GM21528 (cell line): ENCODE data around the gene EML4.
"Not testable (repeated sequence)": the region's sequence is repeated elsewhere in the genome, so short reads cannot be mapped to it uniquely, and the experiment has no call there.

Experiments used
- ATAC-seq: cut with Tn5 transposase; IDR thresholded peaks from one replicate; pipeline ENCODE4 v1.9.1; 2021; ENCODE audit warnings: mild to moderate bottlenecking, moderate library complexity; ENCODE audit not compliant: unreplicated experiment, low FRiP score

The EML4 gene

DNA sequence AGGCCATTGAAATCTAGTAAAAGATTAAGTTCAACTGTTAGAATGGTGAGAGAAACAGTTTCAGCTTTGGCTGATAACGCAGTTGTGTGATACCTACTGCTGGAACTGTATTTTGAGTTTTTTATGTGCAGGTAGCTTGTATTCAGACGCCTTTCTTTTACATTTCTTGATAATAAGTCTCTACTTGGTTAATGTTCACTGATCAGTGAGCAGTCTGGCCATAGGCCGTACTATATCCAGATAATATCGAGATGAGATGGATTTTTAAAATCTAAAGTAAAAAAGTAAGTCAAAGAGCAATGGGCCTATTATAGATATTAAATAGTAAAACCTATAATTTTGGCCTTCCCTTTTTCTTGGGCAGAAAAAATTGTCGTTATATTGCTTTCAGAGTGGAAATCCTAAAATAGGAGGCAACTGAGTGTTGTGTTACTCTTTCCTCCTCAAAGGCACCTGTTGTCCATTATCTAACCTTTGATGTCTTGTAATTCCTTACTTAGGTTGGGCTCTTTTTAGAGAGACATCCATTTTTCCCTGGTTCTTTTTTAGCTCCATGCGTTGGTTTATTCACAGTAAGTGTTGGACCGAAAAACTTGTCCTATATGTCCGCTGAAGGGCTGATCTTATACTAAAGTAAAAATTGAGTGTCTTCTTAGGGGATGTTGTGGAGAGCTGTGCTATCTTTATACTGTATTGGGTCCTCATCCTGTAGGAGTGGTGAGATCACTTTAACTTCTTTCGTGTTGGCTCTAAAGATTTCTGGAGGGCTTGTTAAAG lies 1.7 kb downstream of the EML4 start:
- no peak for ATAC-seq

DNA sequence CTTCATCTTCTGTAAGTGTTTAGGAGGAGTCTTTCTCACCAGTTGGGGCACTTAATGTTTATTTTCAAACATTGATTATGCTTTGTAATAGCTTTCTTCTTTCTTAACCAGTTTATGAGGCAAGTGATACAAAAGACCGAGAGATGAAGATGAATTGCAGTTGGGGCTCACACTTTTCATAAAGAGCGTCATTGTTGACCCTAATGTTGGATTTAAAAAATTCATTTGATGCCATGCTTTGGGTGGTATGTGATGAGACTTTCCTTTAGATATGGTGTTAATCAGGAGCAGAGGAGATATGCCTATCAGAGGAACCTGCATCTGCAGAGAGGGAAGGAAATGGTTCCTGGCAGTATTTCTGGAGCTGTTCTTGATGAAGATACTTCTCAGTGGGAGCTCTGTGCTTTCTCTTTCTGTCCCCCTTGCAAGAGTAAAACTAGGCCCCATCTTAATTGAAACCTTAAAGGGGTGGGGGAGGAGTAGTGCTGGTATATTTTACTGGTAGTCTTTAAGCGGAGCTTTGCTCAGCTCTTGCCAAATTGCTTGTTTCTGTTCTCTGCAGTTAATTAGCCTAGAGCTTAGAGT lies 2.3 kb downstream of the EML4 start:
- no peak for ATAC-seq

DNA sequence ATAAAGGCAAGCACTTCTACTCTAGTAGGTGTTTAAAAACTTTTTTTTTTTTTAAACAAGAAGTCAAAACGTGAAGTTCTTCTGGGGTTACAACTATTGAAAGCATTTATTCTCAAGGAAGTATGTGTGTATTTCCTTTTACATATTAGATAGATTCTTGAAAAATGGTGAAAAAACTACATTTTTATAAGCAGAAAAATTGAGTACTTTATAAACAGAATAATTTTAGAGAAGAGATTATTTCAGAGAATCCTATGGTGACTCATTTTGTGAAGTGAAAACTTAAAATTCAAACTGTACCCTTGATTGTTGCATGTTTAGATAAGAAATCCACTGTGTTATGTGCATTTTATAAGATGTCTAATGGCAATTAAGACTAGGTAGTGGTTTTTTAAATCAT lies 2.9 kb downstream of the EML4 start:
- no peak for ATAC-seq

- no peak for ATAC-seq
Observed at GRCh38 chr2:42172566-42172965, 3.4 kb downstream of the EML4 start.

- not testable (repeated sequence) for ATAC-seq
Observed at GRCh38 chr2:42173467-42173866, 4.3 kb downstream of the EML4 start.

- no peak for ATAC-seq
Observed at GRCh38 chr2:42176992-42177738, 8.0 kb downstream of the EML4 start.

DNA sequence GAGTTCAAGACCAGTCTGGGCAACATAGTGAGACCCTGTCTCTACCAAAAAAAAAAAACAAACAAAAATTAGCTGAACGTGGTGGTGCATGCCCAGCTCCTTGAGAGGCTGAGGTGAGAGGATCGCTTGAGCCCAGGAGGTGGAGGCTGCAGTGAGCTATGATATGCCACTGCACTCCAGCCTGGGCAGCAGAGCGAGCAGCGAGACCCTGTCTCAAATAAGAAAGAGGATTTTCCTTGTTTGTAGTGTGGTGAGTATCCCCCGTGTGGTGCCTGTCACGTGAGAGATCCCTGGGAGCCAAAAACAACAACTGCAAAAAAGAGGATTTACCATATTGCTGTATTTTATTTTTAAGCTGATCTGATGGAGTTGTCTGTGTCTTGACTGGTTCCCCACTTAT lies 9.2 kb downstream of the EML4 start:
- ATAC-seq = no peak

- ATAC-seq = no peak
Observed at GRCh38 chr2:42180300-42180699, 11.1 kb downstream of the EML4 start.

GRCh38 chr2:42182654-42183308 lies 13.6 kb downstream of the EML4 start:
- ATAC-seq = no peak

- no peak for ATAC-seq
Observed at GRCh38 chr2:42183775-42184174, 14.6 kb downstream of the EML4 start.

- ATAC-seq = no peak
Observed at GRCh38 chr2:42184346-42184745, 15.2 kb downstream of the EML4 start.

- ATAC-seq = no peak
Observed at GRCh38 chr2:42185220-42185921, 16.2 kb downstream of the EML4 start.

- ATAC-seq = no peak
Observed at GRCh38 chr2:42186366-42186765, 17.2 kb downstream of the EML4 start.

GRCh38 chr2:42186945-42187632 lies 17.9 kb downstream of the EML4 start:
- ATAC-seq = no peak

GRCh38 chr2:42187886-42188285 lies 18.7 kb downstream of the EML4 start:
- no peak for ATAC-seq

DNA sequence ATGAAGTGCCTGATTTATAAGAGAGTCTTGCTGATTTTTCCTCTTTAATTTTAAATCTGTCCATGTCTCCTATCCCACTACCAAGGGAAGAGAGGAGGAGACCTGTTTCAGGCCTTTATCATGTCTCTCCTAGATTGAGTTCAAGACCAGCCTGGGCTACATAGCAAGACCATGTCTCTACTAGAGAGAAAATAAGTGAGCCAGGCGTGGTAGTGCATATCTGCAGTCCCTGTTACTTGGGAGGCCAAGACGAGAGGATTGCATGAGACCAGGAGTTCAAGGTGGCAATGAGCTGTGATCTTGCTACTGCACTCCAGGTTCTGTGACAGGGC lies 20.0 kb downstream of the EML4 start:
- ATAC-seq = no peak

GRCh38 chr2:42190191-42190590 lies 21.0 kb downstream of the EML4 start:
- ATAC-seq = no peak

DNA sequence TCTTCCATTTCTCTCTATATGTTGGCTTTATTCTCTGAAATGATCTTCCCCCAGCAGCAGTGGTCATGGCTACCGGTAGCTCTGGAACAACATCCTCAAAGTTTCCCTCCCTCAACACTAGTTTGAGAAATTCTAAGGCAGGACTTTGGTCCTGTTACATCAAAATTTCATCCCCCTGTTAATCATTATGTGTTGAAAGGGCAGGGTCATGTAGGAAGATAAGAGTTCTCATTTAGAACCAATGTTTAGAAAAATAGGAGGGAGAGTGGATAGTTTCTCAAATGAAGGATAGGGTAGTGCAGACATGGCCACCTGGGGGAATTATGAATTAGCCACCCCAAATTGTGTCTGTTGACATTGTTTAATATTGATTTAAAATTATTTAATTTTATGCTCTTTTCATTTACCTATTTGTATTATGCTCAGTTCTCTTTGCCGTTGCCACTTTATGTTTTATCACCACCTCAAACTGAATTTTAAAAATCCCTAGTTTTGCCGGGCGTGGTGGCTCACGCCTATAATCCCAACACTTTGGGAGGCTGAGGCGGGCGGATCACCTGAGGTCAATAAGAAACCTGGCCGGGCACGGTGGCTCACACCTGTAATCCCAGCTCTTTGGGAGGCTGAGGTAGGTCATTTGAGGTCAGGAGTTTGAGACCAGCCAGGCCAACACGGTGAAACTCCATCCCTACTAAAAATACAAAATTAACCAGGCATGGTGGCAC lies 22.3 kb downstream of the EML4 start:
- ATAC-seq = no peak

DNA sequence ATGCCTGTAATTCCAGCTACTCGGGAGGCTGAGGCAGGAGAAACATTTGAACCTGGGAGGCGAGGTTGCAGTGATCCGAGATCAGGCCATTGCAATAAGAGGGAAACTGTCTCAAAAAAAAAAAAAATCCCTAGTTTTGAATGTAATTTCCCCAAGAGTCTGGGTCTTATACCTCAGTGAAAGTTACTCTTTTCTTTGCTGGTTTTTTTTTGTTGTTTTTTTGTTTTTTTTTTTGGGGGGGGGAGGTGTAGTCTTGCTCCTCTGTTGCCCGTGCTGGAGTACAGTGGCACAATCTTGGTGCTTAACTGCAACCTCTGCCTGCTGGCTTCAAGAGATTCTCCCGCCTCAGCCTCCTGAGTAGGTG lies 22.8 kb downstream of the EML4 start:
- ATAC-seq = no peak
